Cardiac fibroblast (primary cell): ENCODE results near the gene ATRAID.

ENCODE experiments used
- DNase-seq, 2 donors: peaks; one replicate each; pipeline versions ENCODE4 v3.0.0 to v3.0.0-alpha.2; 2010; ENCODE audit warnings: low read depth in 2 of 2
- H3K4me3 ChIP-seq, 2 donors: replicated peaks in 1 of 2; 1 replicate in 1 of 2; 2 replicates in 1 of 2; pipeline ENCODE4 v1.5.1; 2011; ENCODE audit warnings: low read depth in 2 of 2, low read length in 2 of 2, mild to moderate bottlenecking in 2 of 2, moderate library complexity in 1 of 2
- TF ChIP-seq, protein P1 (sequence below): IDR thresholded peaks from one replicate; pipeline ENCODE4 v1.5.1; 2011; ENCODE audit warnings: low read depth, mild to moderate bottlenecking, low read length, inconsistent platforms

The ATRAID gene

DNA sequence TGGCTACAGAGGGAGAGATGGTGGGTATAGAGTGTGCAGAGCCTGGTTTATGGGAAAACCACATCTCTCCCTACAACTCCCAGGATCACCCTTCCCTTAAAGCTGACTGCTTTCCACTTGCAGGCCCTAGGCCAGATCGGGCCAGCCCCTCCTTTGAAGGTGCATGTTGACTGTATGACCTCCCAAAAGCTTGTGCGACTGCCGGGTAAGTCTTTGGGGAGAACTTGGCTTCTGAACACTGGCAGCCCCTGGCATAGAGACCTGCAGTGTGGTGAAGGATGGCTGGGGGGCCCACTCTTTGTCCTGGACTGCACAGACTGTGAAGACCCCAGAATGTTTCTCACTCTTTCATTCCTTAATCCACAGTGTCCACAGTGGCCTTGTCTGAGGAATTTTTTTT, 24.8 kb downstream of the ATRAID start:
- DNase-seq = no peak
- H3K4me3 ChIP-seq = no peak overlapping the region
- TF ChIP-seq, protein P1, sequence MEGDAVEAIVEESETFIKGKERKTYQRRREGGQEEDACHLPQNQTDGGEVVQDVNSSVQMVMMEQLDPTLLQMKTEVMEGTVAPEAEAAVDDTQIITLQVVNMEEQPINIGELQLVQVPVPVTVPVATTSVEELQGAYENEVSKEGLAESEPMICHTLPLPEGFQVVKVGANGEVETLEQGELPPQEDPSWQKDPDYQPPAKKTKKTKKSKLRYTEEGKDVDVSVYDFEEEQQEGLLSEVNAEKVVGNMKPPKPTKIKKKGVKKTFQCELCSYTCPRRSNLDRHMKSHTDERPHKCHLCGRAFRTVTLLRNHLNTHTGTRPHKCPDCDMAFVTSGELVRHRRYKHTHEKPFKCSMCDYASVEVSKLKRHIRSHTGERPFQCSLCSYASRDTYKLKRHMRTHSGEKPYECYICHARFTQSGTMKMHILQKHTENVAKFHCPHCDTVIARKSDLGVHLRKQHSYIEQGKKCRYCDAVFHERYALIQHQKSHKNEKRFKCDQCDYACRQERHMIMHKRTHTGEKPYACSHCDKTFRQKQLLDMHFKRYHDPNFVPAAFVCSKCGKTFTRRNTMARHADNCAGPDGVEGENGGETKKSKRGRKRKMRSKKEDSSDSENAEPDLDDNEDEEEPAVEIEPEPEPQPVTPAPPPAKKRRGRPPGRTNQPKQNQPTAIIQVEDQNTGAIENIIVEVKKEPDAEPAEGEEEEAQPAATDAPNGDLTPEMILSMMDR = no peak

DNA sequence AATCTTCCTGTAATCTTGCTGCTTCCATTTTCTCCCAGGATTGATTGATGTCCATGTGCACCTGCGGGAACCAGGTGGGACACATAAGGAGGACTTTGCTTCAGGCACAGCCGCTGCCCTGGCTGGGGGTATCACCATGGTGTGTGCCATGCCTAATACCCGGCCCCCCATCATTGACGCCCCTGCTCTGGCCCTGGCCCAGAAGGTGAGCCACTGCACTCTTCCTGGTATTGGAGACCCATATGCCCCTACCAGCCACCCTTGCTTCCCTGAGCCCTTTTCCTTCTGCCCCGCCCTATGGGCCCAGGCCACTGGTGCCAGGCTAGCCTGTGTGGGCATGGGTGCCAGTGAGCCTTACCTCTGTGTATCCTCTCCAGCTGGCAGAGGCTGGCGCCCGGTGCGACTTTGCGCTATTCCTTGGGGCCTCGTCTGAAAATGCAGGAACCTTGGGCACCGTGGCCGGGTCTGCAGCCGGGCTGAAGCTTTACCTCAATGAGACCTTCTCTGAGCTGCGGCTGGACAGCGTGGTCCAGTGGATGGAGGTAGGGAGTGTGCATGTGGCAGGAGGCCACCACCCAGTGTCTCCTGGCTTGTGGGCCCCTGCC, 25.6 kb downstream of the ATRAID start:
- TF ChIP-seq, protein P1 = no peak
- no peak for DNase-seq
- no peak overlapping the region for H3K4me3 ChIP-seq

DNA sequence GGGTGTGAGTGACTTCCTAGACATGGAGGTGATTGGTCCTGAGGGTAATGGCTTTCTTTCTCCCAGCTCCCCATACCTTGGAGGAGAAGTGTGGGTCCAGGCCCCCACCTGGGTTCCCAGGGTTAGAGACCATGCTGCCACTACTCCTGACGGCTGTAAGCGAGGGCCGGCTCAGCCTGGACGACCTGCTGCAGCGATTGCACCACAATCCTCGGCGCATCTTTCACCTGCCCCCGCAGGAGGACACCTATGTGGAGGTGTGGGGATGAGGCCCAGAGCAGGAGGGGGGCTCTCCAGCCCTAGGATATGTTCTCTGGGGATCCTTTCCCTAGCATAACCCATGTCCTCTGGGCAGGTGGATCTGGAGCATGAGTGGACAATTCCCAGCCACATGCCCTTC, 27.1 kb downstream of the ATRAID start:
- no peak overlapping the region for H3K4me3 ChIP-seq
- TF ChIP-seq, protein P1 = no peak
- DNase-seq = no peak

DNA sequence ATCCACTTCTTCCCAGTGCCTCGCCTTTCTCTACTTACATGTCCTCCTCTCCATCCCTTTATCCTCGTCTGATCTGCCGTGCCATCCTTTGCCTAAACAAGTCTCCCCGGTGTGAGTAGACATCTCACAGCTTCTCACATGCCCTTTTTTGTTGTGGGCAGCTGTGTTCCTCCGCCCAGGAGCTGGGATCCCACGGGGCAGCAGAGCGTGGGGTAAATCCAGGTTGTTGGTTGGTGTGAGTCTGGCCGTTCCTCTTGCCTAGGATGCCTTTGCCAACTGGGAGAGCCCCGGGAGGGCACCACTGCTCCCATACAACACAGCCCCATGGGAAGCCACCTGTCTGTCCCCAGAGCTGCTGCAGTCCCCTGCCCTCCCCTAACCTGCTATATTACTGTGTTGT, 28.6 kb downstream of the ATRAID start:
- TF ChIP-seq, protein P1 = no peak
- no peak overlapping the region for H3K4me3 ChIP-seq
- no peak for DNase-seq

DNA sequence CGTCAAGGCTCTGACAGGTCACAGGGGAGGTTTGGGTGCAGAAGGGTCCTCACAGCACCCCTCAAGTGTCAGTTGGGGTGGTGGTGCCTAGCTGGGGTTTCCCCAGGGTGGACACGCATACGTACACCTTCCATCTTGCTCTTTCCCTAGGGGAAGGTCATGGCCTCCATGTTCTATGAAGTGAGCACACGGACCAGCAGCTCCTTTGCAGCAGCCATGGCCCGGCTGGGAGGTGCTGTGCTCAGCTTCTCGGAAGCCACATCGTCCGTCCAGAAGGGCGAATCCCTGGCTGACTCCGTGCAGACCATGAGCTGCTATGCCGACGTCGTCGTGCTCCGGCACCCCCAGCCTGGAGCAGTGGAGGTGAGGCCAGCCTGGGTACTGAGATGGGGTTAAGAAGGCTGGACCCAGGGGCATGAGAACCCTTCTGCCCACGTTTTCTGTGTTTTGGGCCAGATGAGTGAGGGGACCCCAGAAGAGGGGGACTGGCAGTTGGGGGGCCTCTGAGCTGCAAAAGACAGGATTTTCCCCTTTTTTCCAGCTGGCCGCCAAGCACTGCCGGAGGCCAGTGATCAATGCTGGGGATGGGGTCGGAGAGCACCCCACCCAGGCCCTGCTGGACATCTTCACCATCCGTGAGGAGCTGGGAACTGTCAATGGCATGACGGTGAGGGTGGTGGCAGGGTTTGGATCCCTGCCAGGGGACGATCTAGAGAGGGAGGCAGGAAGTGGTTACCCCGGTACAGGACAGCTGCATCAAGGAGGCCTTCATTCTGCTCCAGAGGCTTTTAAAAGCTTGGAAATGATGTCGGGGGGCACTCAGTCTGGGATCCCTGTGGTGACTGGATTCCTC, 30.1 kb downstream of the ATRAID start:
- DNase-seq = no peak
- no peak overlapping the region for H3K4me3 ChIP-seq
- TF ChIP-seq, protein P1 = no peak

DNA sequence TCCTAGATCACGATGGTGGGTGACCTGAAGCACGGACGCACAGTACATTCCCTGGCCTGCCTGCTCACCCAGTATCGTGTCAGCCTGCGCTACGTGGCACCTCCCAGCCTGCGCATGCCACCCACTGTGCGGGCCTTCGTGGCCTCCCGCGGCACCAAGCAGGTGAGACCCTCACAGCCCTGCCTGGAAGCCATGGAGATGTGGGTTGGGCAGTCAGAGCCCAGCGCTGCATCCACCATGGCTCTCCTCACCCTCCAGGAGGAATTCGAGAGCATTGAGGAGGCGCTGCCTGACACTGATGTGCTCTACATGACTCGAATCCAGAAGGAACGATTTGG, 30.7 kb downstream of the ATRAID start:
- DNase-seq = no peak
- H3K4me3 ChIP-seq = no peak overlapping the region
- TF ChIP-seq, protein P1 = no peak
